Gastrocnemius medialis (tissue), 4 donors: ENCODE measurements around the gene SYT7. TPM values are rescaled to one million over a fixed set of nuclear protein-coding genes. Genes with fewer than 3 reads are reported as not detected.

ENCODE experiments used
- ATAC-seq, 2 donors: fragments of 150-250 bp; one replicate each; pipeline ENCODE4 v1.9.1; 2016
- DNase-seq, 2 donors: peaks; one replicate each; pipeline ENCODE4 v3.0.0-alpha.2; 2019
- H3K27ac ChIP-seq, 4 donors: fragments of 200-600 bp; sonication (generic); 1 replicate in 1 of 4; 2 replicates in 3 of 4; pipeline ENCODE4 v1.5.1; 2016 to 2018; ENCODE audit warnings: mild to moderate bottlenecking in 2 of 4, moderate library complexity in 1 of 4
- H3K27me3 ChIP-seq, 3 donors: fragments of 200-600 bp; sonication (generic) in 2 of 3; 1 replicate in 1 of 3; 2 replicates in 2 of 3; pipeline versions ENCODE4 v1.5.1 to v1.6.0; 2016 to 2019; ENCODE audit warnings: mild to moderate bottlenecking in 1 of 3, moderate library complexity in 1 of 3
- H3K36me3 ChIP-seq, 2 donors: fragments of 200-600 bp; sonication (generic) in 1 of 2; one replicate each; pipeline ENCODE4 v1.5.1; 2017 to 2018
- H3K4me1 ChIP-seq, 2 donors: fragments of 200-600 bp; sonication (generic) in 1 of 2; one replicate each; pipeline ENCODE4 v1.5.1; 2016 to 2017; ENCODE audit warnings: mild to moderate bottlenecking in 2 of 2
- H3K4me3 ChIP-seq, 4 donors: fragments of 200-600 bp; sonication (generic) in 3 of 4; 1 replicate in 1 of 4; 2 replicates in 3 of 4; pipeline ENCODE4 v1.5.1; 2016 to 2019; ENCODE audit warnings: mild to moderate bottlenecking in 2 of 4
- H3K9me3 ChIP-seq, 3 donors: fragments of 200-600 bp; sonication (generic) in 2 of 3; 1 replicate in 1 of 3; 2 replicates in 2 of 3; pipeline ENCODE4 v1.5.1; 2016 to 2019
- CTCF ChIP-seq, 5 experiments: fragments of 450-650 bp in 3 of 5; fragments of 200-600 bp in 2 of 5; sonication (generic) in 2 of 5; IDR thresholded peaks in 4 of 5; conservative IDR thresholded peaks in 1 of 5; 1 replicate in 4 of 5; 2 replicates in 1 of 5; pipeline ENCODE4 v1.5.1; 2016 to 2019; ENCODE audit warnings: antibody characterized with exemption in 5 of 5, mild to moderate bottlenecking in 3 of 5, moderate library complexity in 3 of 5
- POLR2A ChIP-seq, 2 donors: fragments of 450-650 bp; IDR thresholded peaks; one replicate each; pipeline ENCODE4 v1.6.1; 2017; ENCODE audit warnings: antibody characterized with exemption in 2 of 2, mild to moderate bottlenecking in 2 of 2, moderate library complexity in 2 of 2
- in situ Hi-C, 4 donors: fragments of 200-750 bp; cut with MboI; loops; one replicate each; pipeline versions ENCODE4 v1.15.0 to v1.8.0; 2017; ENCODE audit warnings: low sequenced_read_pairs in 4 of 4
- intact Hi-C: fragments of 100-400 bp; cut with DNase I; formaldehyde crosslinking; loops from one replicate; pipeline ENCODE4 v1.15.1; 2023; ENCODE audit warnings: low total_unique reads
- total RNA-seq, 4 donors: library from RNA; depleted of rRNA; stranded (reverse); fragments of >200 nt; gene quantifications; one replicate each; pipeline versions ENCODE4 v1.1.0 to v1.2.3, GENCODE V29; 2016

SYT7 gene
- total RNA-seq, 4 donors from 2014 or later = 0.68 to 4.9 (median 1.4) TPM

GRCh38 chr11:61587541-61587941 lies 6.7 kb upstream of the SYT7 start:
- Histone ChIP-seq H3K4me3 (peak overlapping the region; percentile 50 to 65 (median 60)), H3K4me1 (peaks cover 8 to 10% of the 10 kb centered on the region in 2 donors), H3K27me3 (no peaks in the 10 kb centered on the region), H3K27ac (peak overlapping the region; percentile 57 to 76 (median 71)), H3K9me3 (no peaks in the 10 kb centered on the region), H3K36me3 (no peaks in the 10 kb centered on the region)
- in situ Hi-C loops = no loop called here
- TF ChIP-seq CTCF (IDR thresholded peaks at IDR 0.05 in 4 of 5, conservative IDR thresholded peaks at IDR 0.05 in 1 of 5) (no peak), POLR2A (IDR thresholded peaks at IDR 0.05) (no peak)
- intact Hi-C loops = no loop called here
- ATAC-seq = peak; percentile 39 to 40
- DNase-seq = no peak

- ATAC-seq (no peak), DNase-seq (no peak)
- in situ Hi-C loops (no loop called here), intact Hi-C loops (no loop called here)
- peaks cover 8 to 10% of the 10 kb centered on the region in 2 donors for H3K4me1 ChIP-seq
- no peaks in the 10 kb centered on the region for H3K27me3 ChIP-seq
- H3K4me3 ChIP-seq = peak overlapping the region in 3 of 4 donors; percentile 50 to 65 (median 59)
- TF ChIP-seq POLR2A (IDR thresholded peaks at IDR 0.05) (no peak), CTCF (IDR thresholded peaks at IDR 0.05 in 4 of 5, conservative IDR thresholded peaks at IDR 0.05 in 1 of 5) (no peak)
- H3K9me3 ChIP-seq = no peaks in the 10 kb centered on the region
- H3K36me3 ChIP-seq = no peaks in the 10 kb centered on the region
- peak overlapping the region in 3 of 4 donors; percentile 57 to 76 (median 75) for H3K27ac ChIP-seq
Measured at GRCh38 chr11:61586792-61587430, 6.0 kb upstream of the SYT7 start.

- Histone ChIP-seq H3K4me3 (no peak overlapping the region), H3K4me1 (peaks cover 12 to 14% of the 10 kb centered on the region in 2 donors), H3K9me3 (no peaks in the 10 kb centered on the region), H3K27ac (no peak overlapping the region), H3K36me3 (no peaks in the 10 kb centered on the region), H3K27me3 (no peaks in the 10 kb centered on the region)
- in situ Hi-C loops (no loop called here), intact Hi-C loops (no loop called here)
- ATAC-seq (no peak), DNase-seq (no peak)
- no peak for TF ChIP-seq CTCF (IDR thresholded peaks at IDR 0.05 in 4 of 5, conservative IDR thresholded peaks at IDR 0.05 in 1 of 5)
- TF ChIP-seq POLR2A (IDR thresholded peaks at IDR 0.05) = no peak
Measured at GRCh38 chr11:61585115-61585514, 4.2 kb upstream of the SYT7 start.

- ATAC-seq = no peak
- intact Hi-C loops = loop anchor here (1.0 to 2.0 kb wide), 4 partner anchors 17 to 249 kb away; partner anchors contain the start of genes DDB1 and TKFC
- no peak overlapping the region for H3K4me3 ChIP-seq
- in situ Hi-C loops = no loop called here
- H3K27ac ChIP-seq = peak overlapping the region in 1 of 4 donors; percentile 70
- H3K36me3 ChIP-seq = no peaks in the 10 kb centered on the region
- H3K9me3 ChIP-seq = no peaks in the 10 kb centered on the region
- TF ChIP-seq POLR2A (IDR thresholded peaks at IDR 0.05) = no peak
- TF ChIP-seq CTCF (IDR thresholded peaks at IDR 0.05 in 4 of 5, conservative IDR thresholded peaks at IDR 0.05 in 1 of 5) = no peak
- peaks cover 0 to 2% (median 0%) of the 10 kb centered on the region in 3 donors for H3K27me3 ChIP-seq
- DNase-seq = no peak
- H3K4me1 ChIP-seq = peaks cover 4 to 5% of the 10 kb centered on the region in 2 donors
Measured at GRCh38 chr11:61581931-61582330, 1.1 kb upstream of the SYT7 start.
